GM06990 (cell line): ENCODE data around the gene MB21D2.

Source experiments
- DNase-seq: peaks from one replicate; pipeline ENCODE4 v3.0.0-alpha.2; 2011; ENCODE audit not compliant: insufficient read length; ENCODE audit errors: extremely low read depth
- H3K27me3 ChIP-seq: replicated peaks from 2 replicates; pipeline ENCODE4 v1.6.0; 2011; ENCODE audit warnings: low read length; ENCODE audit not compliant: control insufficient read depth, insufficient read depth
- H3K36me3 ChIP-seq: 2 replicates; pipeline ENCODE4 v1.5.1; 2011; ENCODE audit warnings: low read length; ENCODE audit not compliant: control insufficient read depth, insufficient read depth
- H3K4me3 ChIP-seq: replicated peaks from 2 replicates; pipeline ENCODE4 v1.5.1; 2011; ENCODE audit warnings: low read depth, mild to moderate bottlenecking, control low read depth, low read length
- CTCF ChIP-seq: IDR thresholded peaks from 2 replicates; pipeline ENCODE4 v1.5.1; 2011; ENCODE audit warnings: low read length, control low read depth, mild to moderate bottlenecking, inconsistent platforms; ENCODE audit not compliant: insufficient read depth, poor library complexity, severe bottlenecking

The MB21D2 gene

DNA sequence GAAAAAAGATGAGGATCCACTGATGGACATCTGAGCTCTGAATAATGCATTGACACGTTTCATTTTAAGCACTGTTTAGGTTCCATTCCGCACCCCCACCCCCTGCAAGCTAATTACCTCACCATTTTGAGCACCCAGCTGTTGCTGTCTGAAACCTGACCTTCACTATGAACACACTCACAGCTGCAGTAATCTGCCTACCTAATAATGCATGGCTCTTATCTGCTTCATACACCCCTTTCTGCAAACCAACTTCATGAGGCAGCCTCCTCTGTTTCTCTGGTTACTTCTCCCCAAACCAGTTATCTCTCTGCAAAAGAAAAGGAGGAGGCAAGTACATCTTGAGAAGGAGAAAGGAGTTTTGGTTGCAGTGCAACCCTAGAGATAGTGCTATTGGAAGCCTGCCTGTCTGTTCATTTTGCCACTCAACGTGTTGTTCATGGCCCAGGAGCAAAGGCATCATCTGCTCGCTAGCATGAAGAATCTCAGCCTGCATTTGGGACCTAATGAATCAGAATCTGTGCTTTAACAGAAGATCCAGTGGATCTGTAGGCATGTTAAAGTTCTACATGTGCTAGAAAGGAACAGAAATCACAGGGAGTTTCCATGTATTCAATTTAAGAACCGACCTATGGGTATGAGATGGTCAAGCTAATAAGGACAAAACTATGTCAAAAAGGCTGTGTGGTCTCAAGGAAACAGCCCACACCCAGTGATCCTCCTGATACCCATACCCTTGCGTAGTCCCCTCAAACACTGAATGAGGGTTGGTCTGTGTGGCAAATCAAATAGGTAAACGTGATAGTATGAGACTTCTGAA is 87.2 kb downstream of the MB21D2 start:
- no peak for TF ChIP-seq CTCF
- DNase-seq: peak; percentile 48
- Histone ChIP-seq H3K27me3 (no peaks in the 10 kb centered on the region), H3K36me3 (no peaks in the 10 kb centered on the region), H3K4me3 (no peak overlapping the region; the same call in 1 of the 2 replicates)

DNA sequence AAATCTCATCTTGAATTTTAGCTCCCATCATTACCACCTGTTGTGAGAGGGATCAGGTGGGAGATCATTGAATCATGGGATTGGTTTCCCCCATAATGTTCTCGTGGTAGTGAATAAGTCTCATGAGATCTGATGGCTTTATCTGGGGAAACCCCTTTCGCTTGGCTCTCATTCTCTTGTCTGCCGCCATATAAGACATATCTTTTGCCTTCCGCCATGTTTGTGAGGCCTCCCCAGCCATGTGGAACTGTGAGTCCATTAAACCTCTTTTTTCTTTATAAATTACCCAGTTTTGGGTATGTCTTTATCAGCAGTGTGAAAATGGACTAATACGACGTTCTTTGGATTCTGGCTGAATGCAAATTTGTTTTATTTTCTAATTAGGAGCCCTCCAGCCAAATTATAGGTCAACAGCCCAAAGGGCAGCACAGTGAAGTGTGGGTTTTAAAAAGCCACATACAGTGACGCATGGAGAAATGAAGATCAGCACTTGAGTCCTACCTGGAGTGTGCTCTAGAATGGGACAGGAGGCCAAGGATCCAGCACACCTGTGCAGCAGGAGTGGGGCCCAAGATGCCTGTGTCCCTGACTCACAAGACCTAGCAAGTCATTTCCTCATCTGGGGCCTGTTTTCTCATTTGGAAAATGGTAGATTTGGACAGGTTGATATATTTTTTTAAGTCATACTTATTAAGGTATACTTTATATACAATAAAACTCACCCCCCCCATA is 89.6 kb downstream of the MB21D2 start:
- no peaks in the 10 kb centered on the region for H3K27me3 ChIP-seq
- H3K36me3 ChIP-seq: no peaks in the 10 kb centered on the region
- no peak for TF ChIP-seq CTCF
- no peak for DNase-seq
- no peak overlapping the region for H3K4me3 ChIP-seq

DNA sequence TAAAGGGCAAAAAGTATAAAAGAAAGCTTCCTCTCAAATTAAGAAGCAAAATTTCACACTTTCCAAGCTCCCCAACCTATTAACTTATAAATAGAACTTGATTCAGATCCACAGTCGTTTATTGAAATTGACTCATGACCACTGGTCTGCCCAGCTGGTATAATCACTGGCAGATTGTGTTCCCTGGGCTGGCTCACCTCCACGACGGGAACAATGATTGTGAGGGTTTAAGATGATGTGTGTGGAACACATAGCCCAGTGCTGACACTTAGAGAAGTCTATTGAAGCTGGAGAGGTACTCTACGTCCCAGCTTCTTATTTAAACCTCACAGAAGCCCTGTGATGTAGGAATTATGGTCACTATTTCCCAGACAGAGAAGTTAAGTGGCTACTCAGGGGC is 90.4 kb downstream of the MB21D2 start:
- no peak for DNase-seq
- H3K36me3 ChIP-seq: no peaks in the 10 kb centered on the region
- H3K4me3 ChIP-seq: no peak overlapping the region
- H3K27me3 ChIP-seq: no peaks in the 10 kb centered on the region
- TF ChIP-seq CTCF: no peak

- DNase-seq: no peak
- Histone ChIP-seq H3K4me3 (no peak overlapping the region), H3K36me3 (no peaks in the 10 kb centered on the region), H3K27me3 (no peaks in the 10 kb centered on the region)
- TF ChIP-seq CTCF: no peak
Measured at GRCh38 chr3:192826214-192827006, 91.2 kb downstream of the MB21D2 start.

DNA sequence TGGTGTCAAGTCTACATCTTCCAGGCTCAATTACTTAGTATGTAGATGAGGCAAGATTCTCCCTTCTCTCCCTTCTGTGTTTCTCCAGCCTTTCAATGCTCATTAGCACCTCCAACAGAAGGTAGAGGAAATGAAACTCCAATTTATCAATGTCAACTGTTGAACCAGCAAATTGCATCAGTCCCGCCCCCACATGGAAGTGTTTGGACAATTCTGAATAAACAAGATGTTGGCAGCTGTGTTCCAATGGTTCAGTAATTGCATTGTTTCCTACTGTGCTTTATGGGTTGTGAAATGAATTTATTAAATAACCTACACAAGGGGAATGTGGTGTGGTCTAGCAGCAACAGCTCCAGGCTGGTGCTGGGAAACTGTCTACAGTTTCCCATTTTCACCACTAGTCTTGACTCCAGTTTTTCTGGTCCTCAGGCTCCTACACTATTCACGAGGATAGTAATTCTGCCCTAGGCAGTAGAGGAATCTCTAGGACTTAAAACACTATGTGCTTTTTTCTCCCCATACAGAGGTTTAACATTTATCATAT is 91.9 kb downstream of the MB21D2 start:
- no peak for TF ChIP-seq CTCF
- Histone ChIP-seq H3K27me3 (no peaks in the 10 kb centered on the region), H3K4me3 (no peak overlapping the region), H3K36me3 (no peaks in the 10 kb centered on the region)
- peak; percentile 70 for DNase-seq
